Activated naive CD4-positive, alpha-beta T cell treated with Interleukin-2 at 50 U/mL for 16 hours (primary cell): ENCODE results near the gene USP4.
"Not testable (repeated sequence)": the region's sequence is repeated elsewhere in the genome, so short reads cannot be mapped to it uniquely, and the experiment has no call there.

Experiments
- DNase-seq: peaks from one replicate; pipeline ENCODE4 v3.0.0-alpha.2; 2020

USP4 gene, protein sequence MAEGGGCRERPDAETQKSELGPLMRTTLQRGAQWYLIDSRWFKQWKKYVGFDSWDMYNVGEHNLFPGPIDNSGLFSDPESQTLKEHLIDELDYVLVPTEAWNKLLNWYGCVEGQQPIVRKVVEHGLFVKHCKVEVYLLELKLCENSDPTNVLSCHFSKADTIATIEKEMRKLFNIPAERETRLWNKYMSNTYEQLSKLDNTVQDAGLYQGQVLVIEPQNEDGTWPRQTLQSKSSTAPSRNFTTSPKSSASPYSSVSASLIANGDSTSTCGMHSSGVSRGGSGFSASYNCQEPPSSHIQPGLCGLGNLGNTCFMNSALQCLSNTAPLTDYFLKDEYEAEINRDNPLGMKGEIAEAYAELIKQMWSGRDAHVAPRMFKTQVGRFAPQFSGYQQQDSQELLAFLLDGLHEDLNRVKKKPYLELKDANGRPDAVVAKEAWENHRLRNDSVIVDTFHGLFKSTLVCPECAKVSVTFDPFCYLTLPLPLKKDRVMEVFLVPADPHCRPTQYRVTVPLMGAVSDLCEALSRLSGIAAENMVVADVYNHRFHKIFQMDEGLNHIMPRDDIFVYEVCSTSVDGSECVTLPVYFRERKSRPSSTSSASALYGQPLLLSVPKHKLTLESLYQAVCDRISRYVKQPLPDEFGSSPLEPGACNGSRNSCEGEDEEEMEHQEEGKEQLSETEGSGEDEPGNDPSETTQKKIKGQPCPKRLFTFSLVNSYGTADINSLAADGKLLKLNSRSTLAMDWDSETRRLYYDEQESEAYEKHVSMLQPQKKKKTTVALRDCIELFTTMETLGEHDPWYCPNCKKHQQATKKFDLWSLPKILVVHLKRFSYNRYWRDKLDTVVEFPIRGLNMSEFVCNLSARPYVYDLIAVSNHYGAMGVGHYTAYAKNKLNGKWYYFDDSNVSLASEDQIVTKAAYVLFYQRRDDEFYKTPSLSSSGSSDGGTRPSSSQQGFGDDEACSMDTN

GRCh38 chr3:49339941-49340800 is at the start of gene USP4:
Gene USP4, minus strand, starts transcription at chr3:49340053. Its CDS starts 29 bp downstream, at chr3:49340024.
- DNase-seq: peak; percentile 94

DNA sequence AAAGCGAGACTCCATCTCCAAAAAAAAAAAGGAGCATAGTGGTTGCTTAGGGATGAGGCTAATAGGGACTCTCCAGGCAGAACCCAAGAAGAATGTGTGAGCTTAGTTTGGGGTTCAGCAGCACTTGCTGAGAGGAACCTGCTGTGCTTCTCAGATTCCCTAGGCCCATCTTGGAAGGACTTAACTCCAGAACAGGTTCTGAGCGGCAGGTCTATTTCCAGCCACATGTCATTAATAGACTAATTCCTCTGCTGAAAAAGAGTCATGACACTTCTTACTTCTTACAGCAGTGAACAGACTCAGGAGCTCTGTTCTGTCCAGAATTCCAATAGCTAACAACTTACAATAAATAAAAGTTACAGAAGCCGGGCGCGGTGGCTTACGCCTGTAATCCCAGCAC is 49.4 kb upstream of the USP4 start:
- DNase-seq: no peak

DNA sequence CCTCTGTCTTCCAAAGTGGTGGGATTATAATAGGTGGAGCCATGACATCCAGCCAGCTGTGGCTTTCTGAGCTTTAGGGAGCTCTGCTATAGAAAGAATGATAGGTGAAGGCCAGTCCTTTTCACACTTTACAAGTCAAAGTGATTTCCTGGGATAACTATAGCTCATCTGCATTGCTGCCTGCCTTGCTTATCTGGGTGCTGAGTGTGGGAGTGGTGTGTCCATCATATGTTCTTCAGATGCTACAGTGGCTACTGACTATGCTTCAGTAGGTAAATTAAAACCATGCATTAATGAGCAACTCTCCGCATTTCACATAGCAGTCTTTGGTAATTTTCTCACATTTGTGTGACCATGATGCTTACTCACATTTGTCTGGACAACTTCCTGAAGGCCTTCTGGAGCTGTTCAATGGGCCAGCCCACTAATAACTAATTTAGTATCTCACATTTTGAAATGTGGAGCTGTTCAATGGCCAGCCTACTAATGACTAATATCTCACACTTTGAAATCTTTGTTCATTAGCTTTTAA is 48.5 kb upstream of the USP4 start:
- no peak for DNase-seq

DNA sequence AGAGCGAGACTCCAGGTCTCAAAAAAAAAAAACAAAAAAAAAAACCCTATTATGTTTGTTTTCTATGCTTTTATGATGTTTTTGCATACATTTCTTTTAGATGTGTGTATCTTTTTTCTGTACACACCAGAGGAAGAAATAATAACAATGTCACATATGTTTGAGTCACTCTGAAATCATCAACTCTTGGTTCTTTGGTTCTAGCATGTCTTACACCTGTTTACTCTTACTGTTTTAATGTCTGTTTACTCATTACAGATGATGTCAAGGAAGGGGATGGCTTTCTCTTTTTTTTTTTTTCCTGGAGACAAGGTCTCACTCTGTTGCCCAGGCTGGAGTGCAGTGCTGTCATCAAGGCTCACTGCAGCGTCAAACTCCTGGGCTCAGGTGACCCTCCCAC is 47.9 kb upstream of the USP4 start:
- no peak for DNase-seq

- no peak for DNase-seq
Measured at GRCh38 chr3:49386056-49386756, 46.4 kb upstream of the USP4 start.

DNA sequence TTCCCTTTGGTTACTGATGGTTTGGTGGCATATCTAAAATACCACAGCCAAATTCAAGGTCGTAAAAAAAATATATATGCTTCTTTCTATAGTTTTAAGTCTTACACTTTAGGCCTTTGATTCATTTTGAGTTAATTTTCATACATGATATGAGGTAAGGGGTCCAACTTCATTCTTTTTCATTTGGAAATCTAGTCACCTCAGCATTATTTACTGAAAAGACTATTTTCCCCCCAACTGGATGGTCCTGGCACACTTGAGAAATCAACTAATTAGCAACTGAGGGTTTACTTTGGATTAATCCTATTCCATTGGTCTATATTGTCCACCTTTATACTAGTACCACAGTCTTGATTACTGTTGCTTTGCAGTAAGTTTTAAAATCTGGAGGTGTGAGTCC is 45.8 kb upstream of the USP4 start:
- DNase-seq: no peak

- DNase-seq: no peak
Measured at GRCh38 chr3:49383387-49383786, 43.5 kb upstream of the USP4 start.

DNA sequence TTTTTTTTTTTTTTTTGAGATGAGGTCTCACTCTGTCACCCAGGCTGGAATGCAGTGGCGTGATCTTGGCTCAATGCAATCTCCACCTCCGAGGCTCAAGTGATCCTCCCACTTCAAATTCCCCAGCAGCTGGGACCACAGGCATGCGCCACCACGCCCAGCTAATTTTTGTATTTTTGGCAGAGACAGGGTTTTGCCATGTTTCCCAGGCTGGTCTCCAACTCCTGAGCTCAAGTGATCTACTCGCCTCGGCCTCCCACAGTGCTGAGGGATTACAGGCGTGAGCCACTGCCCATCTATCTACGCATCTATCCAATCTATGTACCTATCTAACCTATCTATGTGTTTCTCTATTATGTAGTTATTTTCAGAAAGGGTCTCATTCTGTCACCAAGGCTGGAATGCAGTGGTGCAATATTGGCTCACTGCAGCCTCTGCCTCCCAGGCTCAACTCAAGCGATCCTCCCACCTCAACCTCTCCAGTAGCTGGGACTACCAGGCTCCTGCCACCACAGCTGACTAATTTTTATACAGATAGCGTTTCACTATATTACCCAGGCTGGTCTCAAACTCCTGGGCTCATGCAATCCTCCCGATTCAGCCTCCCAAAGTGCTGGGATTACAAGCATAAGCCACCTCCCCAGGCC is 38.5 kb upstream of the USP4 start:
- no peak for DNase-seq

GRCh38 chr3:49377483-49377882 is 37.6 kb upstream of the USP4 start:
- peak; percentile 49 for DNase-seq

DNA sequence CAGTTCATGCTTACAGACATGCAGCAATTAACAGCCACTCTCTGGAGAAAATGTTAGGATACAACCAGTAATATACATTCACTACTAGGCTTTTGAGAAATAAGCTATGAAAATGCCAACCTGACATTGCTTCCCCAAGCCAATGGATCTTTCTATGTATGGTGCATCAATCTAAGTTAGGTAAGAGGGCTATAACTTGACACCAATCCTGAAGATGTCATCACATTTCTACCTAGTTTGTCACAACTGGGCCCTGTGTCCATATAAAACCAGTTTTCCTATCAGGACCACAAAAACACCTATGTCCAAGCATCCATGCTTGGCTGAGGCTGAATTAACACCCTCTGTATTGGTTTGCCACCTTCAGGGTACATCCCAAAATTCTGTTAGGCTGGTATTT is 32.1 kb upstream of the USP4 start:
- DNase-seq: no peak

DNA sequence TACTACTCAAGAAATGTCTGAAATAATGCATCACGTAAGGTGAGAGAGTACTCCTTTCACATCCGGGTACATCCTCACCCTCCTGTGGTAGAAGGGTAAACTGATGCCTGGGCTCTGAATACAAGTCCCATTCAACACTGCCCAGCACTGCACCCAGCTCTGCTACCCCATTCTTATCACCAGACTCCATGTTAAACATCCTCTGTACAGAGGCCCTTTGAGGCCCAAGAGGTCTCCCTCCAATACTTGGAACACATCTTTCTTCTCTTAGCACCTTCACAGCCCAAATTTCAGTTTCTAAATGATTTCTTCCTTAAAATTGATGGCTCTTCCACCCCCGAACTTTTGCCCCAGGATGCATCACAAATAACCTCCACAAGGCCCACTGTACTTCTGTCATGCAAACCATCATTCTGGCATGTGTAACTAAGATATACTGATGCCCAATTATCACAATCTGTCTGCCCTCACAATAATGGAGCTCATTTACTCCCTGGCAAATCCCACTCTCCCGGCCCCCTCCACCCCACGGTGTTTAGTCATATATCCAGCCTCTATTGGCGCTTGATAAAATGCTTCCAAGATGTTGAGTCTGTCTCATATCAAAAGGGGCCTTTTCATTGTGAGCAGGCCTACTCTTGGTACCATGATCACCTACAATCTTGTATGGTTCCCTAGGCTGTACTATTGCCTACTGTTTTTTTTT is 30.9 kb upstream of the USP4 start:
- no peak for DNase-seq

GRCh38 chr3:49362561-49362960 is 22.7 kb upstream of the USP4 start:
- no peak for DNase-seq

DNA sequence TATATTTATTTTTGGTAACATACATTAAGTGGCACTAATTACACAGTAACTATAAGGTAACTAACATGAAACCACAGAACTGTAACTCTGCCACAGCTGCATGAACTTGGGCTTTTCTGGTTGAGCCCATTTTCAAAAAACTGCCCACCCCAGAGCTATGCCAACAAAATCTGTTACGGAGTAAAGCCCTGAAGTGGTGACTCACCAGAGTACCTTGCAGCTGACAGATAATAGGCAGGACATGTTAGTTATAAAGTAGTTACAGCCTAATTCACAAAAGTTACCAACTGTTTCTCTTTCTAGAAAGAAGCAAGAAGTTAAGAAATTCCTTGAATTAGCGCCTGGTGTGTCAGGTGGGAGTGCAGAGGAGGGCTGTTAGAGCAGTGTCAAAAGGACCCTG is 19.8 kb upstream of the USP4 start:
- no peak for DNase-seq

DNA sequence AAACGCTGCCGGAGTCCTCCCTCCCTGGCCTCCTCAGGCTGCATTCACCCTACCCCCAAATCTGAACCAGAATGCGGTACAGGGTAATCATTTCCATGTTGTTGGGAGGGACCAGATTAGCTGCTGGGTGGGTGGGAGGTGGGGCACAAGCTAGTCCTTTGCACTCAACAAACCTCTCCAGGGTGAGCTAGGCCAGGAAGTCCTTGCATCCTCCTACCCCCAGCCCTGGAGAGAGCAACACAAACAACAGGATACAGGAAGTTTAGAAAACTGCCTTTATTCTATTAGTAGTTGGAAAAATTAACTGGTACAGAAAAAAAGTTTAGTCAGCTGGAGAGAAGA is 19.0 kb upstream of the USP4 start:
- DNase-seq: no peak

- peak; percentile 78 for DNase-seq
Measured at GRCh38 chr3:49358217-49358883, 18.5 kb upstream of the USP4 start, which contains the start of gene GPX1. Gene GPX1, minus strand, starts transcription at chr3:49358353. Its CDS starts 75 bp downstream, at chr3:49358278.

DNA sequence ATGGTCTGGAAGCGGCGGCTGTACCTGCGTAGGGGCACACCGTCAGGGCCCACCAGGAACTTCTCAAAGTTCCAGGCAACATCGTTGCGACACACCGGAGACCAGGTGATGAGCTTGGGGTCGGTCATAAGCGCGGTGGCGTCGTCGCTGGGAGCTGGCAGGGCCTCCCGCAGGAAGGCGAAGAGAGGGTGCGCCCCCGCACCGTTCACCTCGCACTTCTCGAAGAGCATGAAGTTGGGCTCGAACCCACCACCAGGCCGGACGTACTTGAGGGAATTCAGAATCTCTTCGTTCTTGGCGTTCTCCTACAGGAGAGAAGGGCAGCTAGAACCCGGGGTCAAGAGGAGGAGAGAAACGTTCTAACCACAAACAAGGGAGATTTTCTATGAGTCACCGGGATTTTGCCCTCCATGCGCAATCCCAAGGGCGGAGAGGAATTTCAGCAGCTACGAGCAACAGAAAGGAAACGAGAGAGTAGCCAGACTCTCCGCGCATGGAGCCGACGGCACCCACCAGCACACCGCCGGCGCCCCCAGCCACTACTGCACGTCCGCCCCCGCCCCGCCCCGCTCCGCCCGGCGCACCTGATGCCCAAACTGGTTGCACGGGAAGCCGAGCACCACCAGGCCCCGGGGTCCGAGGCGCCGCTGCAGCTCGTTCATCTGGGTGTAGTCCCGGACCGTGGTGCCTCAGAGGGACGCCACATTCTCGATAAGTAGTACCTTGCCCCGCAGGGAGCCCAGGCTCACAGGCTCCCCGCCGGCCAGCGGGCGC is 17.8 kb upstream of the USP4 start:
- peak; percentile 57 for DNase-seq

GRCh38 chr3:49357095-49357442 is 17.2 kb upstream of the USP4 start:
- not testable (repeated sequence) for DNase-seq

DNA sequence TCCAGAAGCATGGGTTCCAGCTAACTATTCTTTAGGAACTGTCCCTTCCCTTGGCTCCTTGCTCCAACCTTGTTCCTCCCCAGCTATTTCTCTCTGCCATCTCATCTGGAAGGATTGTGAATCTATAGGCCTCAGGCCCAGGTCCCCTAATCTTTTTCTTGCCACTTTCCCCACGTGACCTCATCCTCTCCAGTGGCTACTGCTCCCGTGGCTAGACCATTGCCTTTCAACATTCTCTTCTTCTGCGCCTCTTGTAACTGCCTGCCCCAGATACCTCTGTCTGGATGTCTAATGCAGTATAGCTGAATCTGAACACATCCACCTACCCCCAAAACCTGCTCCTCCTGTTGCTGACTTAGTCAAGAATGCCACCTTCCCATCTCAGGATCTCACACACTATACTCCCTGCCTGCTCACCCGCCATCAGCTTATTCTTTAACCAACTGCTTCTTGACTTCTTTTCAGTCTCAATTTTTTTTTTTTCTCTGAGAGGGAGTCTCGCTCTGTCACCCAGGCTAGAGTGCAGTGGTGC is 13.1 kb upstream of the USP4 start:
- DNase-seq: no peak

DNA sequence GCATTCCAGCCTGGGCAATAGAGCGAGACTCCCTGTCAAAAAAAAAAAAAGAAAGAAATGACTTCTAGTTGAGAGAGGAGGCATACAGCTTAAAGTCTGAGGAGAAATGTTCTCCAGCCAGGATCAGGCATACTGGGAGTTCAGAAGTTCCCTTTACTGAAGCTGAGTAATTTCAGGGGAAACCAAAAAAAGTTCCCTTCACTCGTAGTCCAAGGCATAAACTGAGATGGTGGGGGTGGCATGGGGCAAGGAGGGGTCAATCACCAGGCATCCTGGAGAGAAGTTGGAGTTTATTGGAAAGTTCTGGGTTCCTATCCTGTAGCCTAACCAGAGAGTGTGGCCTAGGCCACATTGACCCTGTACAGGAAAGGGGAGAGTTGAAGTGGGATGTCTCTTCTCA is 12.4 kb upstream of the USP4 start:
- no peak for DNase-seq
